ENCODE results near the gene ANO9.
A peak's percentile ranks its signal among the peaks of the same experiment; 100 is the strongest.
"Not testable (repeated sequence)": the region's sequence is repeated elsewhere in the genome, so short reads cannot be mapped to it uniquely, and the experiment has no call there.

Gene ANO9

GRCh38 chr11:399731-400211 is 42.0 kb downstream of the ANO9 start:
- DNase-seq: no peak

GRCh38 chr11:398826-399225 is 43.0 kb downstream of the ANO9 start:
- no peak for DNase-seq

GRCh38 chr11:396948-397548 is 44.8 kb downstream of the ANO9 start:
- peak; percentile 66 to 71 for DNase-seq

- peak; percentile 36 to 43 for DNase-seq
Observed at GRCh38 chr11:396511-396947, 45.3 kb downstream of the ANO9 start.

GRCh38 chr11:395866-396265 is 45.9 kb downstream of the ANO9 start:
- no peak for DNase-seq

- no peak for DNase-seq
Observed at GRCh38 chr11:394858-395655, 46.8 kb downstream of the ANO9 start.

- no peak for DNase-seq
Observed at GRCh38 chr11:394034-394857, 47.6 kb downstream of the ANO9 start, which contains the start of gene PKP3. Gene PKP3 (plus strand): TSS chr11:394209. CDS start chr11:394293, 84 bp downstream.

GRCh38 chr11:393219-394033 is 48.4 kb downstream of the ANO9 start:
- no peak for DNase-seq

- DNase-seq: no peak
Observed at GRCh38 chr11:392102-392777, 49.6 kb downstream of the ANO9 start.

GRCh38 chr11:391117-392017 is 50.4 kb downstream of the ANO9 start:
- DNase-seq: no peak

GRCh38 chr11:390175-390574 is 51.6 kb downstream of the ANO9 start:
- DNase-seq: no peak

GRCh38 chr11:389369-389768 is 52.4 kb downstream of the ANO9 start:
- DNase-seq: not testable (repeated sequence)

- no peak for DNase-seq
Observed at GRCh38 chr11:387193-387793, 54.5 kb downstream of the ANO9 start.

- no peak for DNase-seq
Observed at GRCh38 chr11:386483-386882, 55.3 kb downstream of the ANO9 start.

- no peak for DNase-seq
Observed at GRCh38 chr11:385594-386351, 56.0 kb downstream of the ANO9 start.

GRCh38 chr11:384511-384910 is 57.3 kb downstream of the ANO9 start:
- no peak for DNase-seq

- DNase-seq: no peak
Observed at GRCh38 chr11:383431-383830, 58.4 kb downstream of the ANO9 start.

- no peak for DNase-seq
Observed at GRCh38 chr11:382081-382629, 59.7 kb downstream of the ANO9 start.

- no peak for DNase-seq
Observed at GRCh38 chr11:381501-382072, 60.2 kb downstream of the ANO9 start.
